MM.1S (cell line): Measurements from ENCODE around the gene SRRM1.

Experiments
- DNase-seq: peaks from one replicate; pipeline ENCODE4 v3.0.0-alpha.2; 2015
- H2AFZ ChIP-seq: fragments of 300-600 bp; sonication (generic); 2 replicates; pipeline ENCODE4 v1.6.0; 2016; ENCODE audit warnings: antibody characterized with exemption, low read length
- H3F3A ChIP-seq: fragments of 300-600 bp; sonication (generic); 2 replicates; pipeline ENCODE4 v1.6.1; 2016; ENCODE audit warnings: mild to moderate bottlenecking, antibody characterized with exemption, low read length, moderate library complexity, mixed read lengths; ENCODE audit not compliant: insufficient read depth
- H3K27ac ChIP-seq: fragments of 300-600 bp; sonication (generic); 2 replicates; pipeline ENCODE4 v1.5.1; 2016; ENCODE audit warnings: mild to moderate bottlenecking, low read length
- H3K27me3 ChIP-seq: fragments of 300-600 bp; sonication (generic); replicated peaks from 2 replicates; pipeline ENCODE4 v1.6.0; 2016; ENCODE audit warnings: low read length; ENCODE audit not compliant: insufficient read depth
- H3K36me3 ChIP-seq: fragments of 300-600 bp; sonication (generic); replicated peaks from 2 replicates; pipeline ENCODE4 v1.6.1; 2016; ENCODE audit warnings: mild to moderate bottlenecking, low read length, mixed read lengths; ENCODE audit not compliant: insufficient read depth
- H3K4me1 ChIP-seq: fragments of 300-600 bp; sonication (generic); 2 replicates; pipeline ENCODE4 v1.6.1; 2016; ENCODE audit warnings: low read length, mixed read lengths
- H3K4me2 ChIP-seq: fragments of 300-600 bp; sonication (generic); 2 replicates; pipeline ENCODE4 v1.6.0; 2016; ENCODE audit warnings: low read depth, low read length
- H3K4me3 ChIP-seq: fragments of 300-600 bp; sonication (generic); 2 replicates; pipeline ENCODE4 v1.5.1; 2016; ENCODE audit warnings: low read length, mixed read lengths
- H3K79me2 ChIP-seq: fragments of 300-600 bp; sonication (generic); 2 replicates; pipeline ENCODE4 v1.6.1; 2016; ENCODE audit warnings: mixed run types, low read length, mixed read lengths
- H3K9ac ChIP-seq: fragments of 300-600 bp; sonication (generic); 2 replicates; pipeline ENCODE4 v1.6.1; 2016; ENCODE audit warnings: low read length, mixed read lengths
- H3K9me2 ChIP-seq: fragments of 300-600 bp; sonication (generic); replicated peaks from 2 replicates; pipeline ENCODE4 v1.6.1; 2016; ENCODE audit warnings: mild to moderate bottlenecking, low read length, mixed read lengths; ENCODE audit not compliant: insufficient read depth
- H3K9me3 ChIP-seq: fragments of 300-600 bp; sonication (generic); replicated peaks from 2 replicates; pipeline ENCODE4 v1.6.1; 2016; ENCODE audit warnings: mild to moderate bottlenecking, low read length, mixed read lengths; ENCODE audit not compliant: insufficient read depth
- H4K20me1 ChIP-seq: fragments of 300-600 bp; sonication (generic); 2 replicates; pipeline ENCODE4 v1.6.1; 2016; ENCODE audit warnings: mild to moderate bottlenecking, low read length, moderate library complexity, mixed read lengths; ENCODE audit not compliant: insufficient read depth
- CTCF ChIP-seq: fragments of 300-600 bp; sonication (generic); IDR thresholded peaks from 2 replicates; pipeline ENCODE4 v1.5.1; 2016; ENCODE audit warnings: antibody characterized with exemption, low read length, mixed read lengths
- EZH2 ChIP-seq: fragments of 300-600 bp; sonication (generic); optimal IDR thresholded peaks from 2 replicates; pipeline ENCODE3; 2017; ENCODE audit warnings: low read depth, mild to moderate bottlenecking, antibody characterized with exemption, low read length, mixed read lengths
- EZH2phosphoT487 ChIP-seq: fragments of 300-600 bp; sonication (generic); IDR thresholded peaks from 2 replicates; pipeline ENCODE4 v1.6.1; 2018; ENCODE audit warnings: antibody characterized with exemption, low read length

SRRM1 gene

GRCh38 chr1:24619376-24619775, 23.7 kb upstream of the SRRM1 start:
- Histone ChIP-seq H4K20me1 (no peaks in the 10 kb centered on the region), H3K4me3 (no peak overlapping the region), H2AFZ (no peak overlapping the region), H3K27me3 (no peaks in the 10 kb centered on the region), H3K27ac (no peak overlapping the region), H3K9ac (no peak overlapping the region), H3K36me3 (no peaks in the 10 kb centered on the region), H3F3A (no peaks in the 10 kb centered on the region), H3K9me2 (no peaks in the 10 kb centered on the region), H3K79me2 (no peaks in the 10 kb centered on the region), H3K4me1 (no peaks in the 10 kb centered on the region), H3K9me3 (no peaks in the 10 kb centered on the region), H3K4me2 (no peak overlapping the region)
- DNase-seq = no peak
- TF ChIP-seq EZH2 (no peak), CTCF (no peak), EZH2phosphoT487 (no peak)

GRCh38 chr1:24620678-24621077, 22.4 kb upstream of the SRRM1 start:
- Histone ChIP-seq H3K36me3 (no peaks in the 10 kb centered on the region), H3K9me2 (no peaks in the 10 kb centered on the region), H3K27me3 (no peaks in the 10 kb centered on the region), H4K20me1 (no peaks in the 10 kb centered on the region), H3K4me1 (no peaks in the 10 kb centered on the region), H3F3A (no peaks in the 10 kb centered on the region), H3K27ac (no peak overlapping the region), H2AFZ (no peak overlapping the region), H3K9ac (no peak overlapping the region), H3K79me2 (no peaks in the 10 kb centered on the region), H3K4me2 (no peak overlapping the region), H3K4me3 (no peak overlapping the region), H3K9me3 (no peaks in the 10 kb centered on the region)
- TF ChIP-seq EZH2phosphoT487 (no peak), EZH2 (no peak), CTCF (no peak)
- DNase-seq = no peak

GRCh38 chr1:24621121-24621520, 22.0 kb upstream of the SRRM1 start:
- no peak overlapping the region for H3K4me3 ChIP-seq
- no peak for DNase-seq
- H3K4me2 ChIP-seq = no peak overlapping the region
- H2AFZ ChIP-seq = no peak overlapping the region
- H3K4me1 ChIP-seq = no peaks in the 10 kb centered on the region
- H3K9me2 ChIP-seq = no peaks in the 10 kb centered on the region
- no peak overlapping the region for H3K9ac ChIP-seq
- no peaks in the 10 kb centered on the region for H3K36me3 ChIP-seq
- H4K20me1 ChIP-seq = no peaks in the 10 kb centered on the region
- H3K27ac ChIP-seq = no peak overlapping the region
- no peaks in the 10 kb centered on the region for H3K9me3 ChIP-seq
- no peak for TF ChIP-seq EZH2
- TF ChIP-seq CTCF = no peak
- no peak for TF ChIP-seq EZH2phosphoT487
- H3K79me2 ChIP-seq = no peaks in the 10 kb centered on the region
- no peaks in the 10 kb centered on the region for H3F3A ChIP-seq
- no peaks in the 10 kb centered on the region for H3K27me3 ChIP-seq
